BE2C (cell line): ENCODE data around the gene EFNB1.

Source experiments
- DNase-seq: peaks from one replicate; pipeline ENCODE4 v3.0.0-alpha.2; 2020
- H3K27me3 ChIP-seq: fragments of 250-450 bp; sonication (Bioruptor Pico); 2 replicates; pipeline ENCODE4 v1.5.1; 2020; ENCODE audit warnings: mild to moderate bottlenecking
- H3K36me3 ChIP-seq: fragments of 250-450 bp; sonication (Bioruptor Pico); 2 replicates; pipeline ENCODE4 v1.5.1; 2020; ENCODE audit warnings: mild to moderate bottlenecking
- H3K4me1 ChIP-seq: fragments of 250-450 bp; sonication (Bioruptor Pico); 2 replicates; pipeline ENCODE4 v1.5.1; 2020
- H3K4me3 ChIP-seq: 2 replicates; pipeline ENCODE4 v1.5.1; 2011; ENCODE audit warnings: low read depth, low read length
- H3K9me3 ChIP-seq: fragments of 250-450 bp; sonication (Bioruptor Pico); 2 replicates; pipeline ENCODE4 v1.5.1; 2020
- CTCF ChIP-seq: IDR thresholded peaks from 2 replicates; pipeline ENCODE4 v1.5.1; 2012; ENCODE audit warnings: mild to moderate bottlenecking, low read depth, low read length

Gene EFNB1

GRCh38 chrX:68870357-68870756, 41.5 kb downstream of the EFNB1 start:
- TF ChIP-seq CTCF, result no peak
- Histone ChIP-seq H3K4me3 (no peak overlapping the region), H3K4me1 (no peaks in the 10 kb centered on the region; the same call in 1 of the 2 replicates), H3K9me3 (no peaks in the 10 kb centered on the region), H3K36me3 (no peaks in the 10 kb centered on the region), H3K27me3 (no peaks in the 10 kb centered on the region)
- DNase-seq, result no peak

GRCh38 chrX:68872171-68872570, 43.4 kb downstream of the EFNB1 start:
- Histone ChIP-seq H3K9me3 (no peaks in the 10 kb centered on the region), H3K4me1 (no peaks in the 10 kb centered on the region; the same call in 1 of the 2 replicates), H3K36me3 (no peaks in the 10 kb centered on the region), H3K27me3 (no peaks in the 10 kb centered on the region), H3K4me3 (no peak overlapping the region)
- TF ChIP-seq CTCF, result no peak
- DNase-seq, result no peak

- H3K36me3 ChIP-seq, result no peaks in the 10 kb centered on the region
- no peak for TF ChIP-seq CTCF
- DNase-seq, result no peak
Measured at GRCh38 chrX:68874076-68874475, 45.3 kb downstream of the EFNB1 start.

GRCh38 chrX:68876731-68877130, 47.9 kb downstream of the EFNB1 start:
- no peaks in the 10 kb centered on the region for H3K36me3 ChIP-seq
- no peak overlapping the region for H3K4me3 ChIP-seq
- peak; percentile 24 for DNase-seq
- no peak for TF ChIP-seq CTCF
- no peaks in the 10 kb centered on the region for H3K27me3 ChIP-seq
- no peaks in the 10 kb centered on the region for H3K9me3 ChIP-seq
- no peaks in the 10 kb centered on the region; the same call in 1 of the 2 replicates for H3K4me1 ChIP-seq

More at GRCh38 chrX:68874076-68874475, 45.3 kb downstream of the EFNB1 start:
- Histone ChIP-seq H3K4me3 (no peak overlapping the region), H3K4me1 (no peaks in the 10 kb centered on the region; the same call in 1 of the 2 replicates), H3K27me3 (no peaks in the 10 kb centered on the region), H3K9me3 (no peaks in the 10 kb centered on the region)

- Histone ChIP-seq H3K4me1 (no peaks in the 10 kb centered on the region; the same call in 1 of the 2 replicates), H3K36me3 (no peaks in the 10 kb centered on the region), H3K9me3 (no peaks in the 10 kb centered on the region), H3K27me3 (no peaks in the 10 kb centered on the region), H3K4me3 (no peak overlapping the region)
- DNase-seq, result no peak
- TF ChIP-seq CTCF, result no peak
Measured at GRCh38 chrX:68877606-68878005, 48.8 kb downstream of the EFNB1 start.

- no peaks in the 10 kb centered on the region for H3K27me3 ChIP-seq
- no peaks in the 10 kb centered on the region for H3K4me1 ChIP-seq
- no peaks in the 10 kb centered on the region for H3K36me3 ChIP-seq
- no peak overlapping the region for H3K4me3 ChIP-seq
- no peak for DNase-seq
- H3K9me3 ChIP-seq, result no peaks in the 10 kb centered on the region
- TF ChIP-seq CTCF, result no peak
Measured at GRCh38 chrX:68878977-68879645, 50.3 kb downstream of the EFNB1 start.
